ENCODE data around the gene GABRG3. TPM values are rescaled to one million over a fixed set of nuclear protein-coding genes. Genes with fewer than 3 reads are reported as not detected.

GABRG3 gene
- total and polyA plus RNA-seq, 4 donors = 0.02 to 0.19 TPM; not detected in 2

GRCh38 chr15:26981492-26981891, 10.5 kb downstream of the GABRG3 start (continued):
- TF ChIP-seq CTCF (IDR thresholded peaks at IDR 0.05; ENCODE audit: low read depth, low read length, missing input control) = no peak
- TF ChIP-seq, protein P1, sequence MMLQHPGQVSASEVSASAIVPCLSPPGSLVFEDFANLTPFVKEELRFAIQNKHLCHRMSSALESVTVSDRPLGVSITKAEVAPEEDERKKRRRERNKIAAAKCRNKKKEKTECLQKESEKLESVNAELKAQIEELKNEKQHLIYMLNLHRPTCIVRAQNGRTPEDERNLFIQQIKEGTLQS (IDR thresholded peaks at IDR 0.05) = no peak
- TF ChIP-seq RAD21 (IDR thresholded peaks at IDR 0.05) = no peak
- no peak for TF ChIP-seq EGR1 (IDR thresholded peaks at IDR 0.05; ENCODE audit: low read depth in 2 of 2)
- TF ChIP-seq RXRA (IDR thresholded peaks at IDR 0.05) = no peak

DNA sequence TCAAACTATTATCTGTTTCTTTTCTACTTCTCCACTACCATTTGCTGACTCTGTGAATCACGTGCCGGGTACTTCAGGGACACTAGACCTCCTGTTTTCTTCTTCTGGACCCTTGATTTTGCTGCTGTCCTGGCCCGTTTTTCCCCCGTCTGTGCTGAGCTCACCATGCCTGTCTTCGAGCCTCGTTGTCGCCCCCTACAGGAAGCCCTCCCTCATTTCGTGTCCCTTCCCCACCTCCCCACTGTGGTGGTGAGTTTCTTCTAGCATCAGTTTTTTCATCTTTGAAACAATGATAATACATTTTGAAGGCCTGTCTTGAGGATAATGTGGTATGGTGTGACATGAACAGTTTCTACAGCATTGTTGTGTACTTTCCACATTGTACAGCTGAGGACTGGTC, 12.8 kb downstream of the GABRG3 start:
- no peak overlapping the region for H3K27ac ChIP-seq (ENCODE audit: low read depth in 1 of 2, low read length in 2 of 2)
- no peaks in the 10 kb centered on the region for H3K4me1 ChIP-seq (ENCODE audit: control insufficient read depth in 4 of 4, insufficient read depth in 4 of 4, low read length in 3 of 4)
- no peaks in the 10 kb centered on the region for H3K9me3 ChIP-seq (ENCODE audit: control insufficient read depth in 4 of 4, low read length in 3 of 4)
- H3K36me3 ChIP-seq (ENCODE audit: control insufficient read depth in 4 of 4, insufficient read depth in 3 of 4, low read depth in 1 of 4, low read length in 3 of 4) = no peaks in the 10 kb centered on the region
- no peak overlapping the region for H3K9ac ChIP-seq (ENCODE audit: low read depth in 1 of 2, low read length in 2 of 2)
- H3K4me3 ChIP-seq (ENCODE audit: low read depth in 1 of 3, low read length in 3 of 3) = no peak overlapping the region
- TF ChIP-seq, protein P1 (IDR thresholded peaks at IDR 0.05) = no peak
- no peak for TF ChIP-seq RXRA (IDR thresholded peaks at IDR 0.05)
- no peak for TF ChIP-seq YY1 (IDR thresholded peaks at IDR 0.05)
- no peak for TF ChIP-seq RAD21 (IDR thresholded peaks at IDR 0.05)
- TF ChIP-seq HNF4A (conservative IDR thresholded peaks at IDR 0.05) = no peak
- TF ChIP-seq TAF1 (conservative IDR thresholded peaks at IDR 0.05) = no peak
- TF ChIP-seq JUND (IDR thresholded peaks at IDR 0.05) = no peak
- TF ChIP-seq GABPA (IDR thresholded peaks at IDR 0.05 in 1 of 2, conservative IDR thresholded peaks at IDR 0.05 in 1 of 2) = no peak
- TF ChIP-seq NR2F2 (IDR thresholded peaks at IDR 0.05) = no peak
- no peak for TF ChIP-seq MAX (IDR thresholded peaks at IDR 0.05)
- TF ChIP-seq HNF4G (IDR thresholded peaks at IDR 0.05) = no peak
- TF ChIP-seq FOXA2 (IDR thresholded peaks at IDR 0.05) = no peak
- TF ChIP-seq, protein P2, sequence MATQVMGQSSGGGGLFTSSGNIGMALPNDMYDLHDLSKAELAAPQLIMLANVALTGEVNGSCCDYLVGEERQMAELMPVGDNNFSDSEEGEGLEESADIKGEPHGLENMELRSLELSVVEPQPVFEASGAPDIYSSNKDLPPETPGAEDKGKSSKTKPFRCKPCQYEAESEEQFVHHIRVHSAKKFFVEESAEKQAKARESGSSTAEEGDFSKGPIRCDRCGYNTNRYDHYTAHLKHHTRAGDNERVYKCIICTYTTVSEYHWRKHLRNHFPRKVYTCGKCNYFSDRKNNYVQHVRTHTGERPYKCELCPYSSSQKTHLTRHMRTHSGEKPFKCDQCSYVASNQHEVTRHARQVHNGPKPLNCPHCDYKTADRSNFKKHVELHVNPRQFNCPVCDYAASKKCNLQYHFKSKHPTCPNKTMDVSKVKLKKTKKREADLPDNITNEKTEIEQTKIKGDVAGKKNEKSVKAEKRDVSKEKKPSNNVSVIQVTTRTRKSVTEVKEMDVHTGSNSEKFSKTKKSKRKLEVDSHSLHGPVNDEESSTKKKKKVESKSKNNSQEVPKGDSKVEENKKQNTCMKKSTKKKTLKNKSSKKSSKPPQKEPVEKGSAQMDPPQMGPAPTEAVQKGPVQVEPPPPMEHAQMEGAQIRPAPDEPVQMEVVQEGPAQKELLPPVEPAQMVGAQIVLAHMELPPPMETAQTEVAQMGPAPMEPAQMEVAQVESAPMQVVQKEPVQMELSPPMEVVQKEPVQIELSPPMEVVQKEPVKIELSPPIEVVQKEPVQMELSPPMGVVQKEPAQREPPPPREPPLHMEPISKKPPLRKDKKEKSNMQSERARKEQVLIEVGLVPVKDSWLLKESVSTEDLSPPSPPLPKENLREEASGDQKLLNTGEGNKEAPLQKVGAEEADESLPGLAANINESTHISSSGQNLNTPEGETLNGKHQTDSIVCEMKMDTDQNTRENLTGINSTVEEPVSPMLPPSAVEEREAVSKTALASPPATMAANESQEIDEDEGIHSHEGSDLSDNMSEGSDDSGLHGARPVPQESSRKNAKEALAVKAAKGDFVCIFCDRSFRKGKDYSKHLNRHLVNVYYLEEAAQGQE (IDR thresholded peaks at IDR 0.05) = no peak
- no peak for TF ChIP-seq FOXA1 (IDR thresholded peaks at IDR 0.05)
- no peak for TF ChIP-seq CTCF (IDR thresholded peaks at IDR 0.05; ENCODE audit: low read depth, low read length, missing input control)
- no peak for TF ChIP-seq EGR1 (IDR thresholded peaks at IDR 0.05; ENCODE audit: low read depth in 2 of 2)
- TF ChIP-seq ZBTB33 (IDR thresholded peaks at IDR 0.05) = no peak
- TF ChIP-seq SP1 (IDR thresholded peaks at IDR 0.05) = no peak
- H3K27me3 ChIP-seq (ENCODE audit: control insufficient read depth in 4 of 4, insufficient read depth in 4 of 4, low read length in 3 of 4) = no peaks in the 10 kb centered on the region
- WGBS = 69% methylated on average over 8 of the region's 8 CpGs
- DNase-seq (ENCODE audit: low spot score) = no peak

Data from liver (tissue), 9 donors.